GM21390 (cell line): Measurements from ENCODE around the gene ADD3.

Source experiments
- ATAC-seq: cut with Tn5 transposase; IDR thresholded peaks from one replicate; pipeline ENCODE4 v1.9.1; 2021; ENCODE audit not compliant: unreplicated experiment

Gene ADD3

DNA sequence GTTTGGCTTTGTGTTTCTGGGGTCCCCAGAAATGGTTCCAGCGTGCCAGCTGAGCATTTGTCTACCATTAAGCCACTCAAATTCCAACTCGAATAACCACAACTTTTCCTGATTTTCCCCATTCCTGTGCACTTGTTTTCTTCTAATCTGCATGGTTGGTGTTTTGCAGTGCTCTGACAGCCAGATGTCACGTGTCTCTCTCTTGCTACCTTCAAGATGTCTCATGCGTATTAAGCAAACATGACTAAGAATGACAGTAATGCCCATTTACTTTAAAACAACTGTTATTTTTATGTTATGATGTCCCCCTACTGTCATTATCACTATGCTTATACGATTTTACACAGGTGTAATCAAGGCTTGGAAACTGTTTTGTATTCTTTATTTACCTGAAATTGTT, 164.4 kb downstream of the ADD3 start:
- ATAC-seq: no peak

DNA sequence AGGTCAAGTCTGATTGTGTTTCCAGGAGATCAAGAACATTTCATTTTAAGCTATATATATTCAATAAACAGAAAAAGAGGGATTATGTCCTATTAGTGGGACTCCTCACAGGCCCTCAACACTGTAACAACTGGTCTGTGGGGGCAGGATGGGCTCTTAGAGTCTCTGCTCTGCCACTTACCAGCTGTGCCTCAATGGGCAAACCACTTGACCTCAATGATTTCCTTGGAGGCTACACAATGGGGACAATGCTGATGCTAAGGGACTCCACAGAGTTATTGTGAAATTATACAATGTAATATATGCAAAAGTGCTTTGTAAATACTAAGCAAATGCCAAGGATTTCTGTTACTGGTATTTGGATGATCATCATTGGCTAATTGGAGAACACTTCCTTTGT, 166.4 kb downstream of the ADD3 start:
- no peak for ATAC-seq

DNA sequence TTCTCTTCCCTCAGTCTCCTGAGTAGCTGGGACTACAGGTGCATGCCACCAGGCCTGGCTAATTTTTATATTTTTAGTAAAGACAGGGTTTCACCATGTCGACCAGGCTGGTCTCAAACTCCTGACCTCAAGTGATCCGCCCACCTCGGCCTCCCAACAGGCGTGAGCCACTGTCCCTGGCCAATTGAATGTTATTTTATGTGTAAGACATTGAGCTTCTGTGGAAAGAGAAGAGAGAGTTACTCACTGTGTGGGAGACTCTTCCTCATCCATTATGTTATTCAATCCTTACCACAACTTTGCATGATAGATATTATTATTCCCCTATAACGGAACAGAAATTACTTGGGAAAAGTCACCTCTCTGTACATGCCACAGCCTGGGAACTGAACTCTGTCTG, 167.0 kb downstream of the ADD3 start:
- no peak for ATAC-seq

DNA sequence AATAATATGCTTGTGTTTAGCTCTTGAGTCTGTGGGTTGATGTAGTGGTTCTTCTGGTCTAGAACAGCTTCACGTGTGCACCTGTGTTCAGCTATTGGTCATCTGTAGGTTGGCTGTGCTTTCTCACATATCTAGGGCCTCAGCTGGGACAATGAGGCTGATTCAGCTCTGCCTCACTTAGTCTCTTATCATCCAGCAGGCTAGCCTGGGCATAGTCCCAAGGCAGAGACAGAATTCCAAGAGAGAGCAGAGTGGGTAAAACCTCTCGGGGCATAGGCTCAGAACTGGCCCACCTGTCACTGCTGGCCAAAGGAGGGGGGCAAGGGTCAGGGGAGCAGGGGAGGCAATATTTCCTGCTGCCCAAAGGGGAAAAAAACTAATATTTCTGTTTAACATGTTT, 167.6 kb downstream of the ADD3 start:
- ATAC-seq: no peak

DNA sequence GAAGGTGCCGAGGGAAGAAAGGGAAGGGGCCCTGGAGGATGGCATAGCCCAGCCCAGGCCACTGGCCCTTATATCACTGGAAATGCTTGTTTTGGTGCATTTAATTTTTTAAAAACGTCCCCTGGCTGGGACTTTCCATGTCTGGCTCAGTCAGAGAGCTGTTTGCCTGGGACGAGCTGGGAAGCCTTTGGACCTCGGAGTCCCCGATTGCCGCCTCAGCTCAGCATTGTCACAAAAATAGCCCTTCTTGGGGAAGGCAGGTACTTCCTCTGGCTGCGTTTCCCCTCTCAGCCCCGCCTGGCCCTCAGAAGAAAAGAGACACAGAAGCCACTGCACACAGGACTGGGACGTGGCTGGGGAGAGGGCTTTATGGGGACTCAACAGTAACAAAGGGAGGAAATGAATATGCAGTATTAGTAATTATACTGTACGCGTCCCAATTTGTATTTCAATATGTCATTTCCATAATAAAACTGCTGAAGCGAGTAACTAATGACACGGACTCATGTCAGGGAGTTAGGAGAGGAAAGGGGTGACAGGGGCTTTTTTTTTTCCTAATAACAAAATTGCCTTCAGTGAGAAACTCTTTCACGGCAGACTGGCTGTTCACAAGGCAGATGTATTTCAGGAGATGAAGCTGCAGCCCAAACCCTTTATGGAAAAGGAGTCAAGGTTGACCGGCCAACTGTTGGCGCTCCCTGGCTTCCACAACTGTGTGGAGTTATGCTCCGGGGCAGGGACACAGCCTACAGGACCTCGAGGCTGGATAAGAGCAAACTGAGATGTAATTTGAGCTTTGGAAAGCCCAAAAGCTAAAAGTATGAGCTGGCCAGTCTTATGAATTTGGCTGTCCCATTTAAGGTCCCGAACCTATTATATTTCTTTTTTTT, 168.6 kb downstream of the ADD3 start:
- no peak for ATAC-seq

DNA sequence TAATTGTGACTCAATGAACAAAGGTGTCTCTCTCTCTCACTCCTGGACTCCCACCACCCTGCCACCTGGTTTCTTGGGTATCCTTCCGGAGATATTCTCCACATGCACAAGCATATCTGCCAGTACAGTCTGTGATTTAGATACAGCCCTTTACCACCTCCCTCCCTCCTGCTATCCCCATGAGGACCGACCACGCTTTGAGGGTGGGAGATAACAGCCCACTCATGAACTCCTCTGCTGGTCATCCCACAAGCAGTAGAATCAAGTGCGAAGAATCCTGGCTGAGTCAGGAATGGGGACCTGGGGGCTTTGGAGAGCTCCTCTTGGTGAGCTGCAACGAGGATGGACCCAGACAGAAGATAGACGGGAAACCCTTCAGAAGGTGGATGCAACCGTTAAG, 171.4 kb downstream of the ADD3 start:
- ATAC-seq: no peak

DNA sequence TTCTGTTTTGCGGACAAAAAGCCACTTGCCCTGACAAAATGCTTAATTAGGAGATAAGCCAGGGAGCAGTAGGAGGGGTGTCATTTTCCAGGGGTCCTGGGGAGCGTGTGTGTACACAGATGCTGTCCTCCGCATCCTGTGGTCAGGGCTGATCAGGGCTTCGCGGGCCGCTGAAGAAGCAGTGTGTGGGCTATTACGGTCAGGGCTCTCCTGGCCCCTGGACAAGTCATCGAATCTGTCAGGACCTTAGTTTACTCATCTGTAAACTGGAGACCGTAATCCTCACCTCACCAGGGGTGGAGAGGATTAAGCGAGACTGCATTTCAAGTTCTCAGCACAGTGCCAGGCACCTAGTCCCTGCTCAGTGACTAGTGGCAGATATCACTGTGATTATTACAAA, 173.7 kb downstream of the ADD3 start:
- no peak for ATAC-seq

DNA sequence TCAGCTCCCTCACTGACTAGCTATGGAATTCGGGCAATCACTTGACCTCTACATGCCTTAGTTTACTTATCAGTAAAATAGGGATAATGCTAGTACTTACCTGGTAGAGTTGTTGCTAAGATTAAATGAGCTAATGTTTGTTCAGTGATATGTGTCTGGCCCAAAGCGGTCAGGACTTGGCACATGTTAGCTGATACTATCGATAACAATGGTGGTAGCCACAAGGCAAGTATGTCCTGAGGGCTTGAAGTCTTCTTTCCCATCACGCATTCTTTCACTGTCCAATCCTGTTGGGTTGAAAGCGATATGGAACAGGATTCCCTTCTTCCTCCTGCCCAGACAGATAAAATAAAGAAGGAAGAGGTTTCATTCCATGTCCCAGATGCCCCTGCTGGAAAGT, 174.1 kb downstream of the ADD3 start:
- ATAC-seq: no peak

DNA sequence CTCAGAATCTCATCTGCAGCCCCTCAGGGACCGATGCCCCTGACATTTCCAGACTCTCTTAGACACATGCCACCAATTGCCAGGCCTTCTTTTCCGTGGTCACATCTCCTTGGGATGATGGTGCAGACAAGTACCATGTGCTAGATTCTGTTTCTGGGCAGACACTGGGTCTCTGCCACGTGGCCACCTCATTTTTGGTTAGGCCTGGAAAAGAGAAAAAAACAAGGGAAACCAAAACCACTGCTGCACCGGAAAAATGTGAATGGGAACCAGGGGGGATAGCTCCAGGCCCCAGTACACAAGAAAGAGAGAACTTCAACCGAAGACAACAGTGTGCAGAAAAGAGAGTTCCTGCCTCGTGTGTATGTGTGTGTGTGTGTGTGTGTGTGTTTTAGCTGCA, 176.6 kb downstream of the ADD3 start:
- ATAC-seq: no peak
